HS-5 (cell line): ENCODE results near the gene CCL11.
A peak's percentile ranks its signal among the peaks of the same experiment; 100 is the strongest.

Experiments
- DNase-seq: peaks from one replicate; pipeline ENCODE4 v3.0.0-alpha.2; 2012; ENCODE audit warnings: low read depth

Gene CCL11

GRCh38 chr17:34257299-34257985 lies 28.1 kb upstream of the CCL11 start:
- no peak for DNase-seq

DNA sequence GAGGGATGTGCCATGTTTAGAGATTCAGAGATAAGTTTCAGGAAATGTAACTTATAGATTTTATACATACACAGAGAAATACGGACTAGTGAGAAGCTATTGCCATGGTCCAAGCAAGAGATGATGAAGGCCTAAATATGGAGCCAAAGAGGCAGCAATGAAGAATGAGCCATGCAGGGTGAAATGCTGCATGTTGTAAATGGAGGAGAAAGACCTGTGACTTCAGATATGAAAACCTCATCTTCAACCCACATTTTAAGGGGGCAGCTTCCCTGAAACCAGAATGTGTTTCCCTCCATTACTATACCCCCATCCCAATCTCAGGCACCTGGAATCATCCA lies 27.6 kb upstream of the CCL11 start:
- no peak for DNase-seq

DNA sequence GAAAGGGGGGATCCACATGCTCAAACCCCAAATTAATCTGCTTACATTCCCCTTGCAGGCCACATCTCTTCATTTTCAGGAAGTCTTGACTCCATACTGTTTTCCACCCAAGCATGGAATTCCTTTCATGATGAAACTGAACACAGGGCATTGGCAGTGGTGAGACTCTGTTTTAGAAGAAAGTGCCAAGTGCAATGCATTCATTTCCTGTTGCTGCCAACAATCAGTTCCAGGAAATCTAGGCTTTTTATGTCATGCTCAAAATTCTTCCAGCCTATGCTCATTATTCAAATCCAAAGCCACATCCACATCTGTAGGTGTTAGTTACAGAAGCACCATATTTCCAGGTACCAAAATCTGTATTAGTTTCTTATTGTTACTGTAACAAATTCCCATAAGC lies 26.4 kb upstream of the CCL11 start:
- DNase-seq = no peak

DNA sequence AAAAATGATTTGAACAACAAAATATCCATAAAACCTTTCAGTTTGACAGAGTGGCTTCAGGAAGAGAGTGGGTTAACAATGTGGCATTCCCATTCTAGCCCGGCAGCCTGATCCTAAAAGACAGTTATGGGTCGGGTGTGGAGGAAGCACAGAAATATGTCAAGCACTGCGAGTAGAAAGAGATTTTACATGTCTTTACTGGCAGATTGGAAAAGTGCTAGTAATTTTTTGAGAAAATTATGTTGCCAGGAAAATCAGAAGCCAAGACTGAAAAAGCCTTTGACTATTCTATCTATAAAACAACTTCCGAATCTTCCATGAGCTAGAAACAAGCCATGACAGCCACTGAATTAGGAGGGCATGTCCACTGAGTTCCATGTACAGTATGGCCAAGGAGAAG lies 24.7 kb upstream of the CCL11 start:
- no peak for DNase-seq

- no peak for DNase-seq
Measured at GRCh38 chr17:34261568-34262337, 23.8 kb upstream of the CCL11 start.

DNA sequence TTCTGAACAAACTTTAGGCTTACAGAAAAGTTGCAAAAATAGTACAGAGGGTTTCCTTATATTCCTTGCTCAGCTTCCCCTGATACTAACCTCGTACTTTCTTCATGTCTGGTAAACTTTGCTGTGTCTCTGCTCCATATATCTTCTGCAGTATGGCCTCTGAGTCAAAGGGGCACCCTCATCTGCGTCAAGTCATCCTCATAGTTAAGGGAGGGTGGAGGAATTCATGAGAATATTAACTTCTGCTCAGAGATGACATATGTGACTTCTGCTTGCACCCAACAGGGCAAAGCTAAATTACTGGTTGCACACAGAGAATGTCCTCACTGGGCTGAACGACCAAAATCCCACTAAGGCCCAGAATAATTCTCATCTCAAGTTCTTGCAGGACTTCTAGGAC lies 19.8 kb upstream of the CCL11 start:
- DNase-seq = no peak

- DNase-seq = no peak
Measured at GRCh38 chr17:34269969-34270368, 15.6 kb upstream of the CCL11 start, which contains the start of gene CCL7. Gene CCL7 (plus strand): TSS chr17:34270221. CDS start chr17:34270291, 70 bp downstream.

DNA sequence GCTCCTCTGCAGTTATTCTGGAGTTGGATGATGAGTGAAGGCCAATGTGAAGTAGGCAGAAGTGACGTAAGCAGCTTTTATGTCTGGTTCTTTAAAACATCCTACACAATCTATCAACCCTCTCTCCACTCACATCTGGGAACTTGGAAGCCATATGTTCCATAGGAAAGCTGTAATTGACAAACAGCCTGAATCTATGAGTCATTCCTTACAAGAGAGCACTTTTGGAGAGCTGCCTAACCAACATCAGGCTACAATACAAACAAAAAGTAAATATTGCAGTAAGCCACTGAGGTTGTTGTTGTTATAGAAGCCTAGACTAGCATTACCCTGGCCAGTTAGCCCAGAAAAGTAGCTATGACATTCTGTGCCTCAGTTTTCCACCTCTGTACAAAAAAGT lies 9.7 kb upstream of the CCL11 start:
- DNase-seq = peak; percentile 81

- no peak for DNase-seq
Measured at GRCh38 chr17:34276826-34277225, 8.7 kb upstream of the CCL11 start.

GRCh38 chr17:34283571-34283970 lies 2.0 kb upstream of the CCL11 start:
- no peak for DNase-seq

DNA sequence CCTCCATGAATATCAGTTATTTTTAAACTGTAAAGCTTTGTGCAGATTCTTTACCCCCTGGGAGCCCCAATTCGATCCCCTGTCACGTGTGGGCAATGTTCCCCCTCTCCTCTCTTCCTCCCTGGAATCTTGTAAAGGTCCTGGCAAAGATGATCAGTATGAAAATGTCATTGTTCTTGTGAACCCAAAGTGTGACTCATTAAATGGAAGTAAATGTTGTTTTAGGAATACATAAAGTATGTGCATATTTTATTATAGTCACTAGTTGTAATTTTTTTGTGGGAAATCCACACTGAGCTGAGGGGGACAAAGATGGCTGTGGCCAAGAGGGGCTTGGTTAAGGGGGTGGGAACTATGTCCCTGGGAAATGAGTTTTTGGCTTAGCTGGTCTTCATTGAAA lies 2.3 kb downstream of the CCL11 start:
- no peak for DNase-seq

DNA sequence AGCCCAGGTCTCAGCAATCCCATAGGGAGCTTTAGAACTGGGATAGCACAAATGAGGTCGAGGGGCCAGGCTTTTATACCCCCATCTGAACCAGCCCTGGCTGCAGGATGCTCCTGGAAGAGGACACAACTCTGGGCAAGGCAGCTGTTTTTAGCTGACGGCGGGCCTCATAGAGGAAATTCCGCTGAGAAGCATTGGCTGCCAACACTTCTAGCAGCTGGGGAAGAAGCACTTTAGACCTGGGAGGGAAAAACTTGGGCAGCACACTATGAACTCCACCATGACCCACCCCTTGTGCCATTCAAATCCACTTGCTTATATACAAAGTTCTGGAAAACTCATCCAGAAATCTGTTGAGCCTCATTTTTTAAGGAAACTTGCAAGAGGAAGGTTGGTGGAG lies 5.0 kb downstream of the CCL11 start:
- DNase-seq = no peak

DNA sequence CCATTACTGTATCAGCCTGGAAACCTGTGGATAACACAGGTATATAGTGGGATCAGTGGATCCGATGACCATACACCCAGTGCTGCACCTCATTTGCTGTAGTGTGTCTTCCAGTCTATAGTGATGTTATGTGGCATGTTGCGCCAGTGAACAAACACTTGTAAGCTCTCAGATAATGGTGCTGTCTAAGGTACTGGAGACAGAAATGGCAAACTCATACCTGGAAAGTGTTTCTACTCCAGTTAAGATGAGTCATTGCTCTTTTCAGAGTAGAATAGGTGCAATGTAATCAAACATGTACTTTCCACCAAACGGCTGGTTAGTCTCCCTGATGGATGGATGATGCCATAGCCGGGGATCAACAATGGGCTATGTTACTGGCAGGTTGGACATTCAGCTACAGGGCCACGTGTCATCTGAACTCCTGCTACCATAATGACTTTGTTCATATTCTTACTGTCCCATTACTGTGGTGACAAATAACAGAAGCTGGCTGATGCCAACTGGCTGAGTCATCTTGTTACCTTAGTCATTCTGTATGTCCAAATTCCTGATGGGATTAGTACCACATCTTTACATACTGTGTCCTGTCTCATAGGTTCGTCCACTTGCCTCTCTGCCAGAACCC lies 6.3 kb downstream of the CCL11 start:
- no peak for DNase-seq

GRCh38 chr17:34299027-34299426 lies 13.5 kb downstream of the CCL11 start:
- DNase-seq = no peak

DNA sequence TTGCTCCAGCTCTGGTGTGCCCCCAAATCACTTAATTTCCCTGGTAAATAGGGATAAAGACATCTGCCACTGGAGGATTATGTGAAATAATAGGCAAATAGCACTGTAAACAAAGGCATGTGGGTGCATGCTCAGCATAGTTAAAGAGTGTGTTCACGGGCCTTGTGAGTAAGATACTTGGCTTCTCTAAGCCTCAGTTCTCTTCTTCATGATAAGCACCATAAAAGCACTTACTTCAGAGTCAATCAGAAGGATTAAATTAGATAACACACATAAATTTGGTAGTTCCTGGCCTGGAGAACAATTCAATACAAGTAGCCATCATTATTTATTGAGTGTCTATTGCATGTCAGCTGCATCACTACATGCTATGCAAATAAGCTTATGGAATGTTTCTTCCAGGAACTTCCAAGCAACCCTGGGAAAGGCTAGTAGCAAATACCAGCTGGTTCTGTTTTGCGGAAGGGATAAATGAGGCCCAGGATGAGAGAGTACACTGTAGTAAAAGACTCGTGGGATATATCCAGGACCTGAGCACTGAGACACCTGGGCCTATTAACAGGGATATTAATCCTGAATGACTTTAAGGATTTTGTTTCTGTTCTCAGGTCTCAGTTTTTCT lies 14.5 kb downstream of the CCL11 start:
- DNase-seq = no peak

DNA sequence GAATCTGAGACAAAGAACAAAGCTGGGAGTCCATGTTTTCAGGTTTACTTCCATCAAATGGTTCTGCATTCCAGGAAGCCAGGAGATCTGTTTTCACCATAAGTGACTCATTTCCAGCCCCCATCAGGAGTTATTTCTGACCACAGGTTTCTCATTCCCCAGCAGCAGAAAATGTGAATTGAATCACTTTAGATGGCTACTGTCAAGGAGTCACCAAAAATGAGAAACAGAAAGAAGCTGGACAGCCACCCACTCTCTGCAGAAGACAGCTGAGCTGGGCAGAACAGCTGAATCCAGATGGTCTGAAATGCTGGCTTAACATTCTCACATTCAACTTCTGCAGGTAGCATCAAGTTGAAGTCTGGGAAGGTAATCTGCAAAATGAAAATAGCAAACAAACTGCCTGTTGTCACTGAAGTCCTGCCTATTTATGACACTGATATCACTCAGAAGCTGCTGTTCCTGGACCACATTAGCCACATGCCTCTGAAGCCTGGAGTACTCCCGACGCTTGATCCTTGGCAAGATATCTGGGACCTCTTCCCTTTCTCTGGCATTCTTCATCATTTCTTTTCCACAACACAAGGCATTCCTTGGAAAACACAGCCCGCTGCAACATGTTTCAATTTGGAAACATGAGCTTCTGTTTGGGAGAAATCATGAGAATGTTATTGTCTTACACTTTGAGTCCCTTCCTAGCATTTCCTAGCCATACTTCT lies 15.3 kb downstream of the CCL11 start:
- DNase-seq = no peak

GRCh38 chr17:34301986-34302385 lies 16.4 kb downstream of the CCL11 start:
- no peak for DNase-seq

- DNase-seq = no peak
Measured at GRCh38 chr17:34302636-34303035, 17.1 kb downstream of the CCL11 start.

DNA sequence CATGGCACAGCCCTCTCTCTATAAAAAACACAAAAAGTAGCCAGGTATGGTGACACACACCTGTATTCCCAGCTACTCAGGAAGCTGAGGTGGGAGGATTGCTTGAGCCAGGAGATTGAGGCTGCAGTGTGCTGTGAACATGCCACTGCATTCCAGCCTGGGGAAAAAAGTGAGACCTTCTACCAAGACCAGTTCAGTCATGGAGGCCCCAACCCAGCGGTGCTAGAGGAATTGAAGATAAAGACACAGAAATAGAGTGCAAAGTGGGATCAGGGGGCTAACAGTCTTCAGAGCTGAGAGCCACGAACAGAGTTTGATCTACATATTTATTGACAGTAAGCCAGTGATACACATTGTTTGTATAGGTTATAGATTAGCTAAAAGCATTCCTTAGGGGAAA lies 18.1 kb downstream of the CCL11 start:
- no peak for DNase-seq

- no peak for DNase-seq
Measured at GRCh38 chr17:34305061-34305460, 19.5 kb downstream of the CCL11 start.

DNA sequence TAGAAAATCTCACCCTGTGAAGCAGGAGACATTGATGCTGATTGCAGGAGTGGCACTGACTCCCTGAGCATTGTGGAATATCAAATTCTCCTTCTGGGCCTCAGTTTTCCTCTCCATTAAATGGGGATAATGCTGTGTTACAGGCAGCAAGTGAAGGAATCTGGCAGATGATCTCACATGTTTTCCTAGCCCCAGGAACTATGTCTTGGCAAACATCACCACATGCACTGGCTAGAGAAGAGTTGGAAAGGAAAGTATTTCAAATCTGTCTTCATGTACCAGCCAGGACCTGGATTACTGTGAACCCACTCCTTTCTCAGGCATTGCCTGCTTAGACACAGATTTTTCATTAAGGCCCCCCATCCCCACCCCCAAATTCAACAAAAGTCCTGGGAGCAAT lies 20.1 kb downstream of the CCL11 start:
- DNase-seq = no peak

DNA sequence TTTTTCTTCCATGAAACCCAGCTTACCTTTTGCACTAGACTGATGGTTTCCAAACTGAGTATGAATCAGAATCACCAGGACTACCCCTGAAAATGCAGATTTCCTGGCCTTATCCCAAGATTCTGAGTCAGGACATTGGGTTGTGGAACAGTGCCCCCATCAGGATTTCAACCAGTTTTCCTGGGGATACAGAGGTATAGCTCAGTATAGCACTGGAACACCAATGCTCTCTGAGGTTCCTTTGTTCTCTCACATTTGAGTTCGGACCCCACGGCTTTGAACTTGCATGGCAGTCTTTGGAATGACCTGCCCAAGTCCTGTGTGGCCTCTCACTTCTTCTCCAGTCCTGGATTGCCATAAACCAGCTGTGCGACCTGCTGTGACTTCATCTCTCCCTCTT lies 20.9 kb downstream of the CCL11 start:
- no peak for DNase-seq
